Parathyroid adenoma (tissue), 2 donors: ENCODE results near the gene ZCCHC17.

ENCODE experiments used
- H2AFZ ChIP-seq: fragments of 300-600 bp; sonication (generic); one replicate; pipeline ENCODE4 v1.7.0; 2017; ENCODE audit warnings: antibody characterized with exemption, mild to moderate bottlenecking
- H3K27ac ChIP-seq: fragments of 300-600 bp; sonication (generic); one replicate; pipeline ENCODE4 v1.7.0; 2017
- H3K27me3 ChIP-seq: fragments of 300-600 bp; sonication (generic); one replicate; pipeline ENCODE4 v1.7.0; 2017; ENCODE audit warnings: low read length; ENCODE audit not compliant: control insufficient read depth, insufficient read depth
- H3K36me3 ChIP-seq: fragments of 300-600 bp; sonication (generic); one replicate; pipeline ENCODE4 v1.7.0; 2017; ENCODE audit warnings: low read length; ENCODE audit not compliant: control insufficient read depth, insufficient read depth
- H3K4me1 ChIP-seq: fragments of 300-600 bp; sonication (generic); one replicate; pipeline ENCODE4 v1.7.0; 2017; ENCODE audit warnings: control low read depth
- H3K4me2 ChIP-seq: fragments of 300-600 bp; sonication (generic); one replicate; pipeline ENCODE4 v1.7.0; 2017; ENCODE audit warnings: low read length
- H3K4me3 ChIP-seq: fragments of 300-600 bp; sonication (generic); one replicate; pipeline ENCODE4 v1.7.0; 2017; ENCODE audit warnings: low read depth, low read length
- H3K79me2 ChIP-seq: fragments of 300-600 bp; sonication (generic); one replicate; pipeline ENCODE4 v1.7.0; 2017; ENCODE audit warnings: control low read depth
- H3K9ac ChIP-seq: fragments of 300-600 bp; sonication (generic); one replicate; pipeline ENCODE4 v1.7.0; 2017; ENCODE audit warnings: mild to moderate bottlenecking
- H3K9me3 ChIP-seq: fragments of 300-600 bp; sonication (generic); one replicate; pipeline ENCODE4 v1.7.0; 2017; ENCODE audit warnings: low read length; ENCODE audit not compliant: control insufficient read depth
- CTCF ChIP-seq: fragments of 300-600 bp; sonication (generic); IDR thresholded peaks from one replicate; pipeline ENCODE4 v1.7.0; 2017; ENCODE audit warnings: antibody characterized with exemption, mild to moderate bottlenecking
- donor health status: primary hyperparathyroidism.

The ZCCHC17 gene

GRCh38 chr1:31410871-31411270, 114.0 kb downstream of the ZCCHC17 start:
- H3K79me2 ChIP-seq = no peaks in the 10 kb centered on the region
- no peak overlapping the region for H3K4me3 ChIP-seq
- no peak overlapping the region for H3K4me2 ChIP-seq
- no peak for TF ChIP-seq CTCF
- no peak overlapping the region for H3K9ac ChIP-seq
- no peaks in the 10 kb centered on the region for H3K36me3 ChIP-seq
- no peaks in the 10 kb centered on the region for H3K27me3 ChIP-seq
- no peak overlapping the region for H3K27ac ChIP-seq
- H3K9me3 ChIP-seq = no peaks in the 10 kb centered on the region
- H3K4me1 ChIP-seq = peaks cover 3% of the 10 kb centered on the region
- no peak overlapping the region for H2AFZ ChIP-seq

GRCh38 chr1:31412205-31412604, 115.4 kb downstream of the ZCCHC17 start:
- no peak overlapping the region for H3K4me2 ChIP-seq
- no peak overlapping the region for H3K9ac ChIP-seq
- H3K9me3 ChIP-seq = no peaks in the 10 kb centered on the region
- H3K4me3 ChIP-seq = no peak overlapping the region
- no peaks in the 10 kb centered on the region for H3K27me3 ChIP-seq
- no peaks in the 10 kb centered on the region for H3K79me2 ChIP-seq
- no peak overlapping the region for H2AFZ ChIP-seq
- TF ChIP-seq CTCF = no peak
- H3K27ac ChIP-seq = no peak overlapping the region
- no peaks in the 10 kb centered on the region for H3K36me3 ChIP-seq
- H3K4me1 ChIP-seq = peaks cover 3% of the 10 kb centered on the region

GRCh38 chr1:31412732-31413404, 116.0 kb downstream of the ZCCHC17 start, which contains the start of gene SERINC2:
Gene SERINC2, plus strand, starts transcription at chr1:31413213. Its CDS starts 53 bp downstream, at chr1:31413266.
- Histone ChIP-seq H3K4me3 (peak within 1 kb of the TSS; percentile 63), H3K36me3 (no peaks in the 10 kb centered on the region), H3K4me2 (peak within 1 kb of the TSS; percentile 93), H3K9ac (peak within 1 kb of the TSS; percentile 67), H3K27me3 (no peaks in the 10 kb centered on the region), H3K4me1 (peaks cover 3% of the 10 kb centered on the region), H3K79me2 (no peaks in the 10 kb centered on the region), H2AFZ (peak within 1 kb of the TSS; percentile 87), H3K9me3 (no peaks in the 10 kb centered on the region), H3K27ac (peak within 1 kb of the TSS; percentile 84)
- no peak for TF ChIP-seq CTCF

DNA sequence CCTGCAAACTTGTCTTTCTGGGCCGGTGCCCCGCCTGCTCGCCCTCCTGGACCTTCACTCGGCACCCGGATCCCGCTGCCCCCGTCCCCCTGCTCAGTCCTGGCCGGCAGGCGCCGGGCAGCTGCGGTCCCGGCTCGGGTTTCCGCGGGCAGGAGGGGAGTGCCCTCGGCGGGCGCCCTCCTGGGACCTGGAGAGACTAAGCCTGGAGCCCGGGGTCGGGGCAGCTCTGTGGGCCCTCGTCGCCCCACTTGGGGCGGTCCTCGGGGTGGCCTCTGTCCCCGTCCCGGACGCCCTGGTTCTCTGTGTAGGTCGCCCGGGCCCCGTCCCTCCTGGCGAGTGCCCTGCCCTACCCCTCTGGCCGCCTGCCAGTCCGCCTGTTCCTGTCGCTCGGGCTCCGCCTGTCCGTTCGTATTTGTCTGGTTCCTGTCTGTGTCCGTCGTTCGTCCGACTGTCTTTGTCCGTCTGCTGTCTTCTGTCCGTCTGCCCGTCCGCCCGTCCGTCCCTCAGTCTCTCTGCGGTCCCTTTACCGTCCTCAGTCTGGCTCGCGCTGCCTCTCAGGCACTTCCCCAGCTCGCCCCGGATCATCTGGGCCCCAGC, 116.7 kb downstream of the ZCCHC17 start:
- no peak for TF ChIP-seq CTCF
- Histone ChIP-seq H3K27me3 (no peaks in the 10 kb centered on the region), H3K4me3 (peak overlapping the region; percentile 54), H3K27ac (peak overlapping the region; percentile 84), H3K4me2 (peak overlapping the region; percentile 93), H3K79me2 (no peaks in the 10 kb centered on the region), H3K9ac (peak overlapping the region; percentile 67), H3K36me3 (no peaks in the 10 kb centered on the region), H3K4me1 (peaks cover 3% of the 10 kb centered on the region), H3K9me3 (no peaks in the 10 kb centered on the region), H2AFZ (peak overlapping the region; percentile 87)
